Immature natural killer cell (primary cell): Measurements from ENCODE around the gene UBASH3A. TPM values are rescaled to one million over a fixed set of nuclear protein-coding genes. Genes with fewer than 3 reads are reported as not detected.

ENCODE experiments used
- DNase-seq, 3 donors: peaks; one replicate each; pipeline ENCODE4 v3.0.0; 2022; ENCODE audit warnings: mixed read lengths in 1 of 3
- H3K27ac Mint-ChIP-seq, 6 donors: one replicate each; pipeline ENCODE4 v1.8.0; 2020; ENCODE audit warnings: mixed read lengths in 6 of 6, mild to moderate bottlenecking in 5 of 6, inconsistent platforms in 4 of 6, moderate library complexity in 3 of 6
- H3K27me3 Mint-ChIP-seq, 3 donors: one replicate each; pipeline ENCODE4 v1.8.0; 2020 to 2021; ENCODE audit warnings: low read depth in 3 of 3, mild to moderate bottlenecking in 3 of 3, mixed read lengths in 3 of 3, moderate library complexity in 3 of 3, inconsistent platforms in 1 of 3
- H3K36me3 Mint-ChIP-seq, 3 donors: one replicate each; pipeline ENCODE4 v1.8.0; 2020; ENCODE audit warnings: mixed read lengths in 3 of 3, inconsistent platforms in 2 of 3, mild to moderate bottlenecking in 2 of 3
- H3K4me1 Mint-ChIP-seq, 2 donors: one replicate each; pipeline ENCODE4 v1.8.0; 2020; ENCODE audit warnings: inconsistent platforms in 2 of 2, mild to moderate bottlenecking in 2 of 2, mixed read lengths in 2 of 2, moderate library complexity in 1 of 2
- H3K4me3 Mint-ChIP-seq, 5 donors: one replicate each; pipeline ENCODE4 v1.8.0; 2020; ENCODE audit warnings: mild to moderate bottlenecking in 5 of 5, mixed read lengths in 5 of 5, inconsistent platforms in 3 of 5, moderate library complexity in 3 of 5
- H3K9me3 Mint-ChIP-seq, 6 donors: one replicate each; pipeline ENCODE4 v1.8.0; 2020; ENCODE audit warnings: mild to moderate bottlenecking in 6 of 6, mixed read lengths in 6 of 6, inconsistent platforms in 4 of 6, moderate library complexity in 3 of 6
- polyA plus RNA-seq, 3 donors: library from polyadenylated mRNA; unstranded; fragments of 300-500 nt; fragmentation: Illumina TruSeq; gene quantifications; one replicate each; pipeline ENCODE4 v1.2.3, GENCODE V29; 2021

UBASH3A gene
- polyA plus RNA-seq, 3 donors from 2014 or later: 0.38 to 0.58 TPM; not detected in 1

GRCh38 chr21:42377211-42377950 lies 26.3 kb upstream of the UBASH3A start:
- Mint-ChIP-seq H3K27me3 (peaks cover 9 to 14% (median 12%) of the 10 kb centered on the region in 3 donors), H3K9me3 (peaks cover 7 to 14% (median 9%) of the 10 kb centered on the region in 6 donors), H3K4me1 (no peaks in the 10 kb centered on the region), H3K36me3 (no peaks in the 10 kb centered on the region), H3K27ac (no peak overlapping the region), H3K4me3 (no peak overlapping the region)
- no peak for DNase-seq

DNA sequence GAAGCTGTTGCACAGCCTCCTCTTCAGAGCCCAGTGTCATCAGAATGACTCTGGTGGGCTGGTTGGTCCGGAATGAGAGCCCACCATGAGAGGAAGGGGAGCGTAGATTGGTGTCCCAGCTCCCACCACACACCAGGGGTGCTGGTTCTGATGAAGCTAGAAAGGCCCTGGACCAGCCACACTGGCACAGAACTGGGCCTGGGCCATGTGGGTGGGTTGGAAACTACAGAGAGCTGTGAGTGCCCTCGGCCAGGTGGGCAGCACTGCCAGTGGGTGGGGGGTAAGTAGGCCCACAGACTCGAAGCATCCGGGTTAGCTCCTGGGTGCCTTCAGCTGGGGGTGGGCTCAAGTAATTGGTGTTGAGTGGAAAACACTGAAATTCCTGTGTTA lies 25.8 kb upstream of the UBASH3A start:
- no peak overlapping the region for H3K27ac Mint-ChIP-seq
- no peak overlapping the region for H3K4me3 Mint-ChIP-seq
- peaks cover 8 to 18% (median 10%) of the 10 kb centered on the region in 6 donors for H3K9me3 Mint-ChIP-seq
- peaks cover 9 to 15% (median 14%) of the 10 kb centered on the region in 3 donors for H3K27me3 Mint-ChIP-seq
- no peaks in the 10 kb centered on the region for H3K4me1 Mint-ChIP-seq
- DNase-seq: no peak
- H3K36me3 Mint-ChIP-seq: peaks cover 0 to 3% (median 0%) of the 10 kb centered on the region in 3 donors

GRCh38 chr21:42378418-42378817 lies 25.3 kb upstream of the UBASH3A start:
- Mint-ChIP-seq H3K9me3 (peaks cover 8 to 18% (median 10%) of the 10 kb centered on the region in 6 donors), H3K4me1 (no peaks in the 10 kb centered on the region), H3K4me3 (no peak overlapping the region), H3K36me3 (peaks cover 0 to 3% (median 0%) of the 10 kb centered on the region in 3 donors), H3K27me3 (peaks cover 9 to 15% (median 14%) of the 10 kb centered on the region in 3 donors), H3K27ac (no peak overlapping the region)
- no peak for DNase-seq

DNA sequence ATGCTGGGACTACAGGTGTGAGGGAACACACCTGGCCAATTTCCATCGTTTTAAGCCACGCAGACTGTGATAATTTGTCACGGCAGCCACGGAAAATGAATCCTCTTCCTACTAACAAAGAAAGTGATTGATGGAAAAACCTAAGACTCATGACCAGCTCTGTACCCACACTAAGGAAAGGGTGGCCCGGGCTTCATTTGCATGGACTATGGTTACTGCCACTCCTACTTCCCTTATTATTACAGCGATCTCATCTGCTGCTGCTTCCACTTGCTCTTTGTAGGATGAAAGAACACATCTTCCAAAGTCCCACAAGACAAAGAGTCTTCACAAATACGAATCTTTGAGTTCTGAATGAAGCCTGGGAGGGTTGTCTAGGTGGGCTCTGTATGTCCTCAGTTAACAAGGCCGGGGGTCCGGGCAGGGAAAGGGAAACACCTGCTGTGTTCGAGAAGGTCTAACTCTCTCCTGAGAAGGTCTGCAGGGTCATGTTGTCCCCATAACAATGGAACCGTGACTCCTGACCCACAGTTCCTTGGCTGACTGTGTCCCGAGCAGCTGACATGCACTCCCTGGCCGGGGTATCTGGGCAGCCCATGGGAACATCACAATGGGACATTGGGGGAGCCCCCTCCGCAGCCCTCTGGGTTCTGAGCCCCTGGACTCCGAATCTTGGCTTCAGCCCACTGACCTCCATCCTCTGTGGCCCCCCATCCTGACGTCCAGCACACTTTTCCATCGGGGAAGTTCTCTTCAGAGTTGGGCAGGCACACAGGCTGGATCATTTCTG lies 24.1 kb upstream of the UBASH3A start:
- Mint-ChIP-seq H3K27ac (no peak overlapping the region), H3K36me3 (peaks cover 0 to 3% (median 3%) of the 10 kb centered on the region in 3 donors), H3K4me1 (no peaks in the 10 kb centered on the region), H3K9me3 (peaks cover 8 to 18% (median 10%) of the 10 kb centered on the region in 6 donors), H3K4me3 (no peak overlapping the region), H3K27me3 (peaks cover 9 to 14% (median 10%) of the 10 kb centered on the region in 3 donors)
- no peak for DNase-seq

GRCh38 chr21:42381347-42381984 lies 22.2 kb upstream of the UBASH3A start:
- Mint-ChIP-seq H3K36me3 (peaks cover 0 to 3% (median 3%) of the 10 kb centered on the region in 3 donors), H3K27me3 (peaks cover 10 to 15% (median 14%) of the 10 kb centered on the region in 3 donors), H3K9me3 (peaks cover 8 to 18% (median 10%) of the 10 kb centered on the region in 6 donors), H3K4me1 (peaks cover 0 to 2% of the 10 kb centered on the region in 2 donors), H3K4me3 (no peak overlapping the region), H3K27ac (no peak overlapping the region)
- DNase-seq: peak in 2 of 3 donors; percentile 15 to 23

DNA sequence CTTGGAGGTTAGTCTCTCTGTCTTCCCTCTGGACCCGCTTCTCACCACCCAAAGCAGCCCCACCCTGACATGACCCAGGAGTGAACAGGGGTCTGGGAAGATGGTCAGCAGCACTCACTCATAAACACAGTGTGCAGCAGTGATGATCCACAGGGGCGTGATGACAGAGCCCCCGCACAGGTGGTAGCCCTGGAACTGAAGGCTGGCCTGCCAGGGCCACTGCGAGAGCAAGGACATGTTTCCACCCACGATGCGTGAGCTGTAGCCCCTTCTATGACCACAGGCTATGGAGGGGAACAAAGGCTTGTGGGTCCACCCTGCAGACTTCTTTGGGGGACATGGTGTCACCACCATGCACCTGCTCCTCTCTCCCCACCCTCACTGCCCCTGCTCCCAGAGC lies 20.8 kb upstream of the UBASH3A start:
- Mint-ChIP-seq H3K27ac (no peak overlapping the region), H3K4me3 (no peak overlapping the region), H3K9me3 (peaks cover 8 to 18% (median 10%) of the 10 kb centered on the region in 6 donors), H3K27me3 (peaks cover 9 to 18% (median 16%) of the 10 kb centered on the region in 3 donors), H3K36me3 (peaks cover 0 to 3% (median 3%) of the 10 kb centered on the region in 3 donors), H3K4me1 (peaks cover 0 to 2% of the 10 kb centered on the region in 2 donors)
- DNase-seq: no peak

- Mint-ChIP-seq H3K36me3 (peaks cover 0 to 3% (median 3%) of the 10 kb centered on the region in 3 donors), H3K27ac (no peak overlapping the region), H3K4me3 (no peak overlapping the region), H3K27me3 (peaks cover 6 to 18% (median 16%) of the 10 kb centered on the region in 3 donors), H3K9me3 (peaks cover 8 to 18% (median 10%) of the 10 kb centered on the region in 6 donors), H3K4me1 (peaks cover 0 to 2% of the 10 kb centered on the region in 2 donors)
- no peak for DNase-seq
Observed at GRCh38 chr21:42383331-42383730, 20.4 kb upstream of the UBASH3A start.

GRCh38 chr21:42384156-42384945 lies 19.4 kb upstream of the UBASH3A start:
- peaks cover 5 to 16% (median 15%) of the 10 kb centered on the region in 3 donors for H3K27me3 Mint-ChIP-seq
- peaks cover 0 to 3% (median 3%) of the 10 kb centered on the region in 3 donors for H3K36me3 Mint-ChIP-seq
- no peak overlapping the region for H3K27ac Mint-ChIP-seq
- H3K4me3 Mint-ChIP-seq: no peak overlapping the region
- H3K9me3 Mint-ChIP-seq: peaks cover 8 to 18% (median 10%) of the 10 kb centered on the region in 6 donors
- no peak for DNase-seq
- H3K4me1 Mint-ChIP-seq: peaks cover 8 to 10% of the 10 kb centered on the region in 2 donors

GRCh38 chr21:42384989-42385388 lies 18.7 kb upstream of the UBASH3A start:
- Mint-ChIP-seq H3K27ac (no peak overlapping the region), H3K4me1 (peaks cover 14 to 15% of the 10 kb centered on the region in 2 donors), H3K9me3 (peaks cover 8 to 18% (median 10%) of the 10 kb centered on the region in 6 donors), H3K4me3 (no peak overlapping the region), H3K27me3 (peaks cover 5 to 15% (median 13%) of the 10 kb centered on the region in 3 donors), H3K36me3 (peaks cover 0 to 3% (median 3%) of the 10 kb centered on the region in 3 donors)
- no peak for DNase-seq

GRCh38 chr21:42385619-42386018 lies 18.1 kb upstream of the UBASH3A start:
- Mint-ChIP-seq H3K27ac (no peak overlapping the region), H3K36me3 (peaks cover 0 to 5% (median 3%) of the 10 kb centered on the region in 3 donors), H3K4me1 (peaks cover 14 to 15% of the 10 kb centered on the region in 2 donors), H3K27me3 (peaks cover 5 to 15% (median 13%) of the 10 kb centered on the region in 3 donors), H3K9me3 (peaks cover 8 to 18% (median 10%) of the 10 kb centered on the region in 6 donors), H3K4me3 (no peak overlapping the region)
- DNase-seq: no peak

GRCh38 chr21:42386034-42386591 lies 17.6 kb upstream of the UBASH3A start:
- Mint-ChIP-seq H3K27ac (no peak overlapping the region), H3K36me3 (peaks cover 0 to 8% (median 3%) of the 10 kb centered on the region in 3 donors), H3K4me3 (no peak overlapping the region), H3K4me1 (peaks cover 14 to 15% of the 10 kb centered on the region in 2 donors), H3K27me3 (peaks cover 7 to 15% (median 13%) of the 10 kb centered on the region in 3 donors), H3K9me3 (peaks cover 8 to 17% (median 10%) of the 10 kb centered on the region in 6 donors)
- no peak for DNase-seq

DNA sequence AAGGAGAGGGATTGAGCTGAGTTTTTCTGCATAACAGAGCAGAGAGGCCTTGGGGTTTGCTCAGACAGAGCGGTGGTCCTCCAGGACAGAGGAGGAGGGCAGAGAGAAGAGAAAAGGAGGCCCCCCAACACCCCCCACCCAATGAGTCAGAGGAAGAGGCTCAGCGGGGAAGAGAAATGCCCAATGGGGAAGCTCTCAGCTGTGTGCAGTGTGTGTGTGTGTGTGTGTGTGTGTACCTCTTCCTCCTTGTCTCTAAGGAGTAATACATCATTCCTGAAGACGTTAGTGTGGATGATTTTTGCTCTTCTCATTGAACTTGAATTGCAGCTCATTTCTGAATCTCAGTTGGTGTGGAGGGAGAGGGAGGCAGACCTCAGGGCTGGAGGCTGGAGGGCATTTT lies 16.5 kb upstream of the UBASH3A start:
- Mint-ChIP-seq H3K9me3 (peaks cover 0 to 6% (median 4%) of the 10 kb centered on the region in 6 donors), H3K27me3 (peaks cover 8 to 16% (median 13%) of the 10 kb centered on the region in 3 donors), H3K36me3 (peaks cover 0 to 8% (median 3%) of the 10 kb centered on the region in 3 donors), H3K4me3 (no peak overlapping the region), H3K27ac (no peak overlapping the region), H3K4me1 (peaks cover 14 to 15% of the 10 kb centered on the region in 2 donors)
- no peak for DNase-seq
